ENCODE results near the gene FARS2. TPM values are rescaled to one million over a fixed set of nuclear protein-coding genes. Genes with fewer than 3 reads are reported as not detected.

FARS2 gene
- total RNA-seq, 2 donors from 2014 or later, result 16.2 to 18.3 TPM

DNA sequence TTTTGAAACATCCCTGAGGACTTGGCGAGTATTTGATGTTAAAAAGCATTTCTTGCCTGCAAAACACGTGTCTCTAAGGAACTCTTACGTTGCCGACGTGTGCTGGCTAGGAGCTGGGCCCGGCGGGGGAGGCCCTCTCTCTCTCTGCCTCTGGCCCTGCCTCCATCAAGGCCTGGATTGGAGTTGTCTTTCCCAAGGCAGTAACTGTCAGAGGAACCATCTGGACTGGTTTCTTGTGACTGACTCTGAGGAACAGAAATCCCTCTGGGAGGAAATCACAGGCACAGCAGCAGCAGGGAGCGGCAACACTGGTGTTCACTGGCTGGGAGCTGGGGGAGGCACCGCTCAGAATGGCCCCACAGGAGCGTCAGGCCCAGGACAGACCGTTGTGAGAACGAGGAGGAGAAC is 501.3 kb downstream of the FARS2 start:
- Histone ChIP-seq H3K27ac (ENCODE audit: low read depth, low read length) (no peak overlapping the region), H3K27me3 (ENCODE audit: control insufficient read depth, insufficient read depth, low read length, poor library complexity, severe bottlenecking) (no peaks in the 10 kb centered on the region), H3K4me3 (ENCODE audit: low read length) (no peak overlapping the region), H3K9me3 (ENCODE audit: control insufficient read depth, low read length) (peaks cover 10% of the 10 kb centered on the region), H3K9ac (ENCODE audit: extremely low read depth, low read length, poor library complexity, severe bottlenecking) (no peak overlapping the region), H3K36me3 (ENCODE audit: control insufficient read depth, insufficient read depth, low read length) (no peaks in the 10 kb centered on the region), H3K4me1 (ENCODE audit: control insufficient read depth, insufficient read depth, low read length) (no peaks in the 10 kb centered on the region)
- H3K4me3 Mint-ChIP-seq, result no peak overlapping the region
- peaks cover 15% of the 10 kb centered on the region for H3K9me3 Mint-ChIP-seq
- 93 to 95% methylated on average over 8 to 12 of the region's 12 CpGs for WGBS, 2 experiments (ENCODE audit: insufficient coverage in 1 of 2, insufficient read length in 1 of 2)
- peak; percentile 37 for DNase-seq
- no peaks in the 10 kb centered on the region for H3K4me1 Mint-ChIP-seq
- no peak overlapping the region for H3K27ac Mint-ChIP-seq
- H3K36me3 Mint-ChIP-seq (ENCODE audit: low read depth), result peaks cover 4% of the 10 kb centered on the region
- TF ChIP-seq, protein P1, sequence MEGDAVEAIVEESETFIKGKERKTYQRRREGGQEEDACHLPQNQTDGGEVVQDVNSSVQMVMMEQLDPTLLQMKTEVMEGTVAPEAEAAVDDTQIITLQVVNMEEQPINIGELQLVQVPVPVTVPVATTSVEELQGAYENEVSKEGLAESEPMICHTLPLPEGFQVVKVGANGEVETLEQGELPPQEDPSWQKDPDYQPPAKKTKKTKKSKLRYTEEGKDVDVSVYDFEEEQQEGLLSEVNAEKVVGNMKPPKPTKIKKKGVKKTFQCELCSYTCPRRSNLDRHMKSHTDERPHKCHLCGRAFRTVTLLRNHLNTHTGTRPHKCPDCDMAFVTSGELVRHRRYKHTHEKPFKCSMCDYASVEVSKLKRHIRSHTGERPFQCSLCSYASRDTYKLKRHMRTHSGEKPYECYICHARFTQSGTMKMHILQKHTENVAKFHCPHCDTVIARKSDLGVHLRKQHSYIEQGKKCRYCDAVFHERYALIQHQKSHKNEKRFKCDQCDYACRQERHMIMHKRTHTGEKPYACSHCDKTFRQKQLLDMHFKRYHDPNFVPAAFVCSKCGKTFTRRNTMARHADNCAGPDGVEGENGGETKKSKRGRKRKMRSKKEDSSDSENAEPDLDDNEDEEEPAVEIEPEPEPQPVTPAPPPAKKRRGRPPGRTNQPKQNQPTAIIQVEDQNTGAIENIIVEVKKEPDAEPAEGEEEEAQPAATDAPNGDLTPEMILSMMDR (conservative IDR thresholded peaks at IDR 0.05), result no peak
- no peaks in the 10 kb centered on the region for H3K27me3 Mint-ChIP-seq (ENCODE audit: insufficient read depth)

DNA sequence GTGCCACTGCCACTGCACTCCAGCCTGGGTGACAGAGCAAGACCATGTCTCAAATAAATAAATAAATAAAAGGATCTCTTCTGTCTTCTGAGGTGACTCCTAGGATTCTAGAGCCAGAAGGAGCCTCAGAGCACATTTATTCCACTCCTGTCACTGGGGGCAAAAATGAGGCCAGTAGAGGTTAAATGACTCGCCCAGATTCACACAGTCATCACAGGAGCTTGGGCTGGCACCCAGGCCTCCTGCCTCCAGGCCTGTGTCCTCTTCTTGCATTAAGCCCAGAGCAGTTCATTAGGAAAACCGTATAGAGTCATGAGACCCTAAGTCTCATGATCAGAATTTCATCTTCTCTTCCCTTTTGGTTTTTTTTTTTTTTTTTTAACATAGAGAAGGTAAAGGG is 502.1 kb downstream of the FARS2 start:
- Mint-ChIP-seq H3K9me3 (peaks cover 22% of the 10 kb centered on the region), H3K36me3 (ENCODE audit: low read depth) (peaks cover 9% of the 10 kb centered on the region), H3K27me3 (ENCODE audit: insufficient read depth) (no peaks in the 10 kb centered on the region), H3K4me3 (no peak overlapping the region), H3K27ac (peak overlapping the region; percentile 19), H3K4me1 (no peaks in the 10 kb centered on the region)
- Histone ChIP-seq H3K9me3 (ENCODE audit: control insufficient read depth, low read length) (peaks cover 13% of the 10 kb centered on the region), H3K36me3 (ENCODE audit: control insufficient read depth, insufficient read depth, low read length) (no peaks in the 10 kb centered on the region), H3K9ac (ENCODE audit: extremely low read depth, low read length, poor library complexity, severe bottlenecking) (no peak overlapping the region), H3K27me3 (ENCODE audit: control insufficient read depth, insufficient read depth, low read length, poor library complexity, severe bottlenecking) (no peaks in the 10 kb centered on the region), H3K4me1 (ENCODE audit: control insufficient read depth, insufficient read depth, low read length) (no peaks in the 10 kb centered on the region), H3K4me3 (ENCODE audit: low read length) (no peak overlapping the region), H3K27ac (ENCODE audit: low read depth, low read length) (no peak overlapping the region)
- peak; percentile 19 for DNase-seq
- WGBS, 2 experiments (ENCODE audit: insufficient coverage in 1 of 2, insufficient read length in 1 of 2), result 97 to 100% methylated on average over 1 to 2 of the region's 2 CpGs
- TF ChIP-seq, protein P1 (conservative IDR thresholded peaks at IDR 0.05), result no peak

GRCh38 chr6:5763871-5764270 is 502.6 kb downstream of the FARS2 start:
- TF ChIP-seq, protein P1 (conservative IDR thresholded peaks at IDR 0.05), result no peak
- 81 to 93% methylated on average over 3 to 8 of the region's 8 CpGs for WGBS, 2 experiments (ENCODE audit: insufficient coverage in 1 of 2, insufficient read length in 1 of 2)

More at GRCh38 chr6:5763871-5764270, 502.6 kb downstream of the FARS2 start:
- no peak overlapping the region for H3K4me3 Mint-ChIP-seq
- peaks cover 13% of the 10 kb centered on the region for H3K36me3 Mint-ChIP-seq (ENCODE audit: low read depth)
- Histone ChIP-seq H3K4me1 (ENCODE audit: control insufficient read depth, insufficient read depth, low read length) (no peaks in the 10 kb centered on the region), H3K36me3 (ENCODE audit: control insufficient read depth, insufficient read depth, low read length) (no peaks in the 10 kb centered on the region), H3K9ac (ENCODE audit: extremely low read depth, low read length, poor library complexity, severe bottlenecking) (no peak overlapping the region), H3K27ac (ENCODE audit: low read depth, low read length) (no peak overlapping the region), H3K4me3 (ENCODE audit: low read length) (no peak overlapping the region), H3K27me3 (ENCODE audit: control insufficient read depth, insufficient read depth, low read length, poor library complexity, severe bottlenecking) (no peaks in the 10 kb centered on the region), H3K9me3 (ENCODE audit: control insufficient read depth, low read length) (peaks cover 18% of the 10 kb centered on the region)
- H3K9me3 Mint-ChIP-seq, result peaks cover 26% of the 10 kb centered on the region
- no peaks in the 10 kb centered on the region for H3K27me3 Mint-ChIP-seq (ENCODE audit: insufficient read depth)
- DNase-seq, result peak; percentile 35
- H3K27ac Mint-ChIP-seq, result peak overlapping the region; percentile 19
- no peaks in the 10 kb centered on the region for H3K4me1 Mint-ChIP-seq
